ENCODE data around the gene RLN2. TPM values are rescaled to one million over a fixed set of nuclear protein-coding genes. Genes with fewer than 3 reads are reported as not detected.

The RLN2 gene
- total and polyA plus RNA-seq, 4 donors = 0.49 to 0.98 (median 0.83) TPM; not detected in 1

DNA sequence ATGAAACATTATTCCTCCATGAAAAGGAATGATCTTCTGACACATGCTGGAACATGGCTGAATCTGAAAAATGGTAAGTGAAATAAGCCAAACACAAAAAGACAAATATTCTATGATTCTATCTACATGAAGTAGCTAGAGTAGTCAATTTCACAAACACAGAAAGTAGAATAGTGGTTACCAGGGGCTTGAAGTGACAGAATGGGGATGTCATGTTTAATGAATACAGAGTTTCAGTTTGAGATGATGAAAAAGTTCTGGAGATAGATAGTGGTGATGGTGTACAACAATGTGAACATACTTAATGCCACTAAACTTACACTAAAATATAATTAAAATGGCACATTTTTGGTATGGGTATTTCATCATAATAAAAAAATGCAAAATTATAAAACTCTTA is 18.3 kb downstream of the RLN2 start:
- Histone ChIP-seq H3K4me3 (no peak overlapping the region), H3K27ac (ENCODE audit: low read depth in 1 of 2, low read length in 1 of 2) (no peak overlapping the region), H3K9me3 (ENCODE audit: control insufficient read depth in 4 of 4, insufficient read depth in 3 of 4, low read length in 3 of 4) (peaks cover 0 to 2% (median 0%) of the 10 kb centered on the region in 4 donors), H3K36me3 (ENCODE audit: control insufficient read depth in 4 of 4, insufficient read depth in 4 of 4, low read length in 4 of 4) (no peaks in the 10 kb centered on the region), H3K9ac (ENCODE audit: insufficient read depth in 1 of 2, low read length in 2 of 2) (no peak overlapping the region), H3K27me3 (ENCODE audit: control insufficient read depth in 3 of 3, insufficient read depth in 3 of 3, low read length in 2 of 3) (no peaks in the 10 kb centered on the region), H3K4me1 (ENCODE audit: control insufficient read depth in 5 of 5, insufficient read depth in 5 of 5, low read length in 5 of 5) (no peaks in the 10 kb centered on the region)
- TF ChIP-seq, protein P1, sequence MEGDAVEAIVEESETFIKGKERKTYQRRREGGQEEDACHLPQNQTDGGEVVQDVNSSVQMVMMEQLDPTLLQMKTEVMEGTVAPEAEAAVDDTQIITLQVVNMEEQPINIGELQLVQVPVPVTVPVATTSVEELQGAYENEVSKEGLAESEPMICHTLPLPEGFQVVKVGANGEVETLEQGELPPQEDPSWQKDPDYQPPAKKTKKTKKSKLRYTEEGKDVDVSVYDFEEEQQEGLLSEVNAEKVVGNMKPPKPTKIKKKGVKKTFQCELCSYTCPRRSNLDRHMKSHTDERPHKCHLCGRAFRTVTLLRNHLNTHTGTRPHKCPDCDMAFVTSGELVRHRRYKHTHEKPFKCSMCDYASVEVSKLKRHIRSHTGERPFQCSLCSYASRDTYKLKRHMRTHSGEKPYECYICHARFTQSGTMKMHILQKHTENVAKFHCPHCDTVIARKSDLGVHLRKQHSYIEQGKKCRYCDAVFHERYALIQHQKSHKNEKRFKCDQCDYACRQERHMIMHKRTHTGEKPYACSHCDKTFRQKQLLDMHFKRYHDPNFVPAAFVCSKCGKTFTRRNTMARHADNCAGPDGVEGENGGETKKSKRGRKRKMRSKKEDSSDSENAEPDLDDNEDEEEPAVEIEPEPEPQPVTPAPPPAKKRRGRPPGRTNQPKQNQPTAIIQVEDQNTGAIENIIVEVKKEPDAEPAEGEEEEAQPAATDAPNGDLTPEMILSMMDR (IDR thresholded peaks at IDR 0.05; ENCODE audit: control extremely low read depth, extremely low read depth) = no peak
- DNase-seq (no peak), ATAC-seq (ENCODE audit: insufficient read depth, low FRiP score) (no peak)

DNA sequence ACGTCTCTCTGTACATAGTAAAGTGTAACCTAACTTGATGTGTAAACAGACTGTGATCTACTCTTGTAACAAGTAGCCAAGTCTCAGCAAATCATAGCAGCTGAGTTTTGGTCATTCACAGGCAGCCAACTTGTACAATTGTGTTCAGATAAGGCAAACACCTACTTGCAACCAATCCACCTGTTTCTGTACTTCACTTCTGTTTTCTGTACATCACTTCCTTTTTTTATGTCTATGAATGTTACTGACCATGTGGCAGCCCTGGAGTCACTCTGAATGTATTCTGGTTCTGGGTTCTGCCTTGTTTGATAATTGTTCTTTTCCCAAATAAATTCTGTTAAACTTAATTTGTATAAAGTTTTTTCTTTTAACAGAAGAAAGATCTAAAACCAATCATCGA is 26.0 kb downstream of the RLN2 start:
- TF ChIP-seq, protein P1 (IDR thresholded peaks at IDR 0.05; ENCODE audit: control extremely low read depth, extremely low read depth) = no peak
- WGBS, 2 donors = 72 to 89% methylated on average over 2 of the region's 2 CpGs

GRCh38 chr9:5274770-5275169 is 29.7 kb downstream of the RLN2 start:
- 94 to 95% methylated on average over 2 of the region's 2 CpGs for WGBS, 2 donors
- no peak for ATAC-seq (ENCODE audit: insufficient read depth, low FRiP score)

More for the DNA sequence above, 26.0 kb downstream of the RLN2 start:
- H3K27ac ChIP-seq (ENCODE audit: low read depth in 1 of 2, low read length in 1 of 2) = no peak overlapping the region
- DNase-seq = no peak
- no peak overlapping the region for H3K4me3 ChIP-seq
- no peak overlapping the region for H3K9ac ChIP-seq (ENCODE audit: insufficient read depth in 1 of 2, low read length in 2 of 2)
- H3K4me1 ChIP-seq (ENCODE audit: control insufficient read depth in 5 of 5, insufficient read depth in 5 of 5, low read length in 5 of 5) = no peaks in the 10 kb centered on the region
- no peaks in the 10 kb centered on the region for H3K27me3 ChIP-seq (ENCODE audit: control insufficient read depth in 3 of 3, insufficient read depth in 3 of 3, low read length in 2 of 3)
- peaks cover 0 to 3% (median 0%) of the 10 kb centered on the region in 4 donors for H3K9me3 ChIP-seq (ENCODE audit: control insufficient read depth in 4 of 4, insufficient read depth in 3 of 4, low read length in 3 of 4)
- no peak for ATAC-seq (ENCODE audit: insufficient read depth, low FRiP score)
- no peaks in the 10 kb centered on the region for H3K36me3 ChIP-seq (ENCODE audit: control insufficient read depth in 4 of 4, insufficient read depth in 4 of 4, low read length in 4 of 4)

More at GRCh38 chr9:5274770-5275169, 29.7 kb downstream of the RLN2 start:
- peaks cover 0 to 3% (median 0%) of the 10 kb centered on the region in 4 donors for H3K9me3 ChIP-seq (ENCODE audit: control insufficient read depth in 4 of 4, insufficient read depth in 3 of 4, low read length in 3 of 4)
- H3K27ac ChIP-seq (ENCODE audit: low read depth in 1 of 2, low read length in 1 of 2) = no peak overlapping the region
- no peaks in the 10 kb centered on the region for H3K36me3 ChIP-seq (ENCODE audit: control insufficient read depth in 4 of 4, insufficient read depth in 4 of 4, low read length in 4 of 4)
- TF ChIP-seq, protein P1 (IDR thresholded peaks at IDR 0.05; ENCODE audit: control extremely low read depth, extremely low read depth) = no peak
- no peaks in the 10 kb centered on the region for H3K4me1 ChIP-seq (ENCODE audit: control insufficient read depth in 5 of 5, insufficient read depth in 5 of 5, low read length in 5 of 5)
- H3K27me3 ChIP-seq (ENCODE audit: control insufficient read depth in 3 of 3, insufficient read depth in 3 of 3, low read length in 2 of 3) = no peaks in the 10 kb centered on the region
- no peak overlapping the region for H3K9ac ChIP-seq (ENCODE audit: insufficient read depth in 1 of 2, low read length in 2 of 2)
- DNase-seq = no peak
- H3K4me3 ChIP-seq = no peak overlapping the region
